ENCODE results near the gene MACROD2.

MACROD2 gene

GRCh38 chr20:15265581-15266309 is 1270.4 kb downstream of the MACROD2 start:
- H3K4me1 ChIP-seq (ENCODE audit: control insufficient read depth, insufficient read depth, low read length): no peaks in the 10 kb centered on the region
- no peaks in the 10 kb centered on the region for H3K27me3 ChIP-seq (ENCODE audit: control insufficient read depth, insufficient read depth, low read length)
- no peak overlapping the region for H3K9ac ChIP-seq (ENCODE audit: low read depth, low read length)
- no peaks in the 10 kb centered on the region for H3K36me3 ChIP-seq (ENCODE audit: insufficient read depth, low read length)
- H3K4me3 ChIP-seq (ENCODE audit: low read length): no peak overlapping the region
- no peak overlapping the region for H3K4me2 ChIP-seq (ENCODE audit: low read length)
- no peaks in the 10 kb centered on the region for H3K9me3 ChIP-seq (replicated peaks; ENCODE audit: low read length)

- Histone ChIP-seq H3K4me3 (ENCODE audit: low read length) (no peak overlapping the region), H3K9me3 (replicated peaks; ENCODE audit: low read length) (no peaks in the 10 kb centered on the region), H3K4me2 (ENCODE audit: low read length) (no peak overlapping the region), H3K9ac (ENCODE audit: low read depth, low read length) (no peak overlapping the region), H3K4me1 (ENCODE audit: control insufficient read depth, insufficient read depth, low read length) (no peaks in the 10 kb centered on the region), H3K36me3 (ENCODE audit: insufficient read depth, low read length) (no peaks in the 10 kb centered on the region), H3K27me3 (ENCODE audit: control insufficient read depth, insufficient read depth, low read length) (no peaks in the 10 kb centered on the region)
Observed at GRCh38 chr20:15267935-15268334, 1272.6 kb downstream of the MACROD2 start.

GRCh38 chr20:15278041-15278440 is 1282.7 kb downstream of the MACROD2 start:
- no peak overlapping the region for H3K4me3 ChIP-seq (ENCODE audit: low read length)
- no peak overlapping the region for H3K4me2 ChIP-seq (ENCODE audit: low read length)
- H3K36me3 ChIP-seq (ENCODE audit: insufficient read depth, low read length): no peaks in the 10 kb centered on the region
- no peaks in the 10 kb centered on the region for H3K9me3 ChIP-seq (replicated peaks; ENCODE audit: low read length)
- H3K4me1 ChIP-seq (ENCODE audit: control insufficient read depth, insufficient read depth, low read length): no peaks in the 10 kb centered on the region
- H3K9ac ChIP-seq (ENCODE audit: low read depth, low read length): no peak overlapping the region
- H3K27me3 ChIP-seq (ENCODE audit: control insufficient read depth, insufficient read depth, low read length): no peaks in the 10 kb centered on the region

- Histone ChIP-seq H3K36me3 (ENCODE audit: insufficient read depth, low read length) (no peaks in the 10 kb centered on the region), H3K27me3 (ENCODE audit: control insufficient read depth, insufficient read depth, low read length) (peaks cover 2% of the 10 kb centered on the region), H3K4me2 (ENCODE audit: low read length) (no peak overlapping the region), H3K9me3 (replicated peaks; ENCODE audit: low read length) (no peaks in the 10 kb centered on the region), H3K4me3 (ENCODE audit: low read length) (no peak overlapping the region), H3K9ac (ENCODE audit: low read depth, low read length) (no peak overlapping the region), H3K4me1 (ENCODE audit: control insufficient read depth, insufficient read depth, low read length) (no peaks in the 10 kb centered on the region)
Observed at GRCh38 chr20:15287329-15287728, 1292.0 kb downstream of the MACROD2 start.

- no peaks in the 10 kb centered on the region for H3K9me3 ChIP-seq (replicated peaks; ENCODE audit: low read length)
- H3K27me3 ChIP-seq (ENCODE audit: control insufficient read depth, insufficient read depth, low read length): peaks cover 2% of the 10 kb centered on the region
- no peak overlapping the region for H3K4me2 ChIP-seq (ENCODE audit: low read length)
- H3K4me1 ChIP-seq (ENCODE audit: control insufficient read depth, insufficient read depth, low read length): no peaks in the 10 kb centered on the region
- no peak overlapping the region for H3K4me3 ChIP-seq (ENCODE audit: low read length)
- no peaks in the 10 kb centered on the region for H3K36me3 ChIP-seq (ENCODE audit: insufficient read depth, low read length)
- H3K9ac ChIP-seq (ENCODE audit: low read depth, low read length): no peak overlapping the region
Observed at GRCh38 chr20:15288106-15288505, 1292.8 kb downstream of the MACROD2 start.

- Histone ChIP-seq H3K9ac (ENCODE audit: low read depth, low read length) (no peak overlapping the region), H3K27me3 (ENCODE audit: control insufficient read depth, insufficient read depth, low read length) (peaks cover 2% of the 10 kb centered on the region), H3K4me1 (ENCODE audit: control insufficient read depth, insufficient read depth, low read length) (no peaks in the 10 kb centered on the region), H3K9me3 (replicated peaks; ENCODE audit: low read length) (no peaks in the 10 kb centered on the region), H3K4me2 (ENCODE audit: low read length) (no peak overlapping the region), H3K4me3 (ENCODE audit: low read length) (no peak overlapping the region), H3K36me3 (ENCODE audit: insufficient read depth, low read length) (no peaks in the 10 kb centered on the region)
Observed at GRCh38 chr20:15289337-15289736, 1294.0 kb downstream of the MACROD2 start.

- Histone ChIP-seq H3K4me1 (ENCODE audit: control insufficient read depth, insufficient read depth, low read length) (no peaks in the 10 kb centered on the region), H3K9ac (ENCODE audit: low read depth, low read length) (no peak overlapping the region), H3K4me3 (ENCODE audit: low read length) (no peak overlapping the region), H3K36me3 (ENCODE audit: insufficient read depth, low read length) (no peaks in the 10 kb centered on the region), H3K4me2 (ENCODE audit: low read length) (no peak overlapping the region), H3K27me3 (ENCODE audit: control insufficient read depth, insufficient read depth, low read length) (peaks cover 2% of the 10 kb centered on the region), H3K9me3 (replicated peaks; ENCODE audit: low read length) (no peaks in the 10 kb centered on the region)
Observed at GRCh38 chr20:15292405-15292804, 1297.1 kb downstream of the MACROD2 start.

GRCh38 chr20:15296422-15296821 is 1301.1 kb downstream of the MACROD2 start:
- Histone ChIP-seq H3K4me1 (ENCODE audit: control insufficient read depth, insufficient read depth, low read length) (no peaks in the 10 kb centered on the region), H3K9ac (ENCODE audit: low read depth, low read length) (no peak overlapping the region), H3K9me3 (replicated peaks; ENCODE audit: low read length) (no peaks in the 10 kb centered on the region), H3K4me2 (ENCODE audit: low read length) (no peak overlapping the region), H3K27me3 (ENCODE audit: control insufficient read depth, insufficient read depth, low read length) (no peaks in the 10 kb centered on the region), H3K4me3 (ENCODE audit: low read length) (no peak overlapping the region), H3K36me3 (ENCODE audit: insufficient read depth, low read length) (no peaks in the 10 kb centered on the region)

- no peaks in the 10 kb centered on the region for H3K27me3 ChIP-seq (ENCODE audit: control insufficient read depth, insufficient read depth, low read length)
- no peaks in the 10 kb centered on the region for H3K9me3 ChIP-seq (replicated peaks; ENCODE audit: low read length)
- H3K36me3 ChIP-seq (ENCODE audit: insufficient read depth, low read length): no peaks in the 10 kb centered on the region
- H3K4me1 ChIP-seq (ENCODE audit: control insufficient read depth, insufficient read depth, low read length): no peaks in the 10 kb centered on the region
- no peak overlapping the region for H3K9ac ChIP-seq (ENCODE audit: low read depth, low read length)
- no peak overlapping the region for H3K4me2 ChIP-seq (ENCODE audit: low read length)
- no peak overlapping the region for H3K4me3 ChIP-seq (ENCODE audit: low read length)
Observed at GRCh38 chr20:15297059-15297875, 1302.0 kb downstream of the MACROD2 start.

GRCh38 chr20:15302075-15302474 is 1306.8 kb downstream of the MACROD2 start:
- Histone ChIP-seq H3K9ac (ENCODE audit: low read depth, low read length) (no peak overlapping the region), H3K36me3 (ENCODE audit: insufficient read depth, low read length) (no peaks in the 10 kb centered on the region), H3K9me3 (replicated peaks; ENCODE audit: low read length) (no peaks in the 10 kb centered on the region), H3K27me3 (ENCODE audit: control insufficient read depth, insufficient read depth, low read length) (no peaks in the 10 kb centered on the region), H3K4me1 (ENCODE audit: control insufficient read depth, insufficient read depth, low read length) (no peaks in the 10 kb centered on the region), H3K4me2 (ENCODE audit: low read length) (no peak overlapping the region), H3K4me3 (ENCODE audit: low read length) (no peak overlapping the region)

GRCh38 chr20:15310361-15310760 is 1315.0 kb downstream of the MACROD2 start:
- Histone ChIP-seq H3K4me3 (ENCODE audit: low read length) (no peak overlapping the region), H3K4me2 (ENCODE audit: low read length) (no peak overlapping the region), H3K36me3 (ENCODE audit: insufficient read depth, low read length) (no peaks in the 10 kb centered on the region), H3K9ac (ENCODE audit: low read depth, low read length) (no peak overlapping the region), H3K9me3 (replicated peaks; ENCODE audit: low read length) (no peaks in the 10 kb centered on the region), H3K4me1 (ENCODE audit: control insufficient read depth, insufficient read depth, low read length) (no peaks in the 10 kb centered on the region), H3K27me3 (ENCODE audit: control insufficient read depth, insufficient read depth, low read length) (no peaks in the 10 kb centered on the region)

- no peaks in the 10 kb centered on the region for H3K27me3 ChIP-seq (ENCODE audit: control insufficient read depth, insufficient read depth, low read length)
- H3K9me3 ChIP-seq (replicated peaks; ENCODE audit: low read length): no peaks in the 10 kb centered on the region
- H3K9ac ChIP-seq (ENCODE audit: low read depth, low read length): no peak overlapping the region
- H3K4me3 ChIP-seq (ENCODE audit: low read length): no peak overlapping the region
- no peaks in the 10 kb centered on the region for H3K36me3 ChIP-seq (ENCODE audit: insufficient read depth, low read length)
- H3K4me2 ChIP-seq (ENCODE audit: low read length): no peak overlapping the region
- peaks cover 3% of the 10 kb centered on the region for H3K4me1 ChIP-seq (ENCODE audit: control insufficient read depth, insufficient read depth, low read length)
Observed at GRCh38 chr20:15316556-15316955, 1321.2 kb downstream of the MACROD2 start.

Data from skeletal muscle satellite cell (primary cell).